ENCODE measurements around the gene UBE2G1. TPM values are rescaled to one million over a fixed set of nuclear protein-coding genes. Genes with fewer than 3 reads are reported as not detected.

Gene UBE2G1
- total and polyA plus RNA-seq, 9 of the 15 experiments (the other 6 are each of a cell fraction or from before 2014, with no cell fraction given), result 10.1 to 65.9 (median 29.7) TPM

GRCh38 chr17:4316648-4317047 lies 49.8 kb downstream of the UBE2G1 start (continued):
- TF ChIP-seq RBM39 (optimal IDR thresholded peaks at IDR 0.05; ENCODE audit: low read depth, low read length) (no peak), ZBTB2 (IDR thresholded peaks at IDR 0.05) (no peak), CAMTA2 (CRISPR knock-in tag; conservative IDR thresholded peaks at IDR 0.05) (no peak), RBM25 (IDR thresholded peaks at IDR 0.05; ENCODE audit: low read depth, low read length, severe bottlenecking) (no peak), MCM5 (IDR thresholded peaks at IDR 0.05; ENCODE audit: low read depth) (no peak), ZNF174 (CRISPR knock-in tag; IDR thresholded peaks at IDR 0.05) (no peak), HMGXB4 (CRISPR knock-in tag; IDR thresholded peaks at IDR 0.05) (no peak), BCLAF1 (IDR thresholded peaks at IDR 0.05; ENCODE audit: borderline replicate concordance in 1 of 2, control insufficient read depth in 1 of 2, low read depth in 2 of 2, low read length in 1 of 2) (no peak), KDM2B (CRISPR knock-in tag; IDR thresholded peaks at IDR 0.05) (no peak), NONO (IDR thresholded peaks at IDR 0.05; ENCODE audit: low read depth in 2 of 2, low read length in 1 of 2) (no peak), ZNF124 (CRISPR knock-in tag; IDR thresholded peaks at IDR 0.05) (no peak)

Data from K562 (cell line).